Small intestine (tissue), 7 donors: ENCODE data around the gene PI4KA. TPM values are rescaled to one million over a fixed set of nuclear protein-coding genes. Genes with fewer than 3 reads are reported as not detected.
"Not testable (repeated sequence)": the region's sequence is repeated elsewhere in the genome, so short reads cannot be mapped to it uniquely, and the experiment has no call there.

ENCODE experiments used
- DNase-seq, 2 donors: peaks; one replicate each; pipeline versions ENCODE4 v3.0.0 to v3.0.0-alpha.2; 2013
- FAIRE-seq: peaks from 2 replicates; lab custom pipeline; 2012; peaks lifted over from hg19 to GRCh38; lab: Jason Lieb, UNC
- H3K27ac ChIP-seq, 3 donors: one replicate each; pipeline ENCODE4 v1.5.1; 2013; ENCODE audit warnings: low read length in 2 of 3, mild to moderate bottlenecking in 2 of 3, control low read depth in 1 of 3, inconsistent platforms in 1 of 3, low read depth in 1 of 3, moderate library complexity in 1 of 3
- H3K27me3 ChIP-seq, 3 donors: one replicate each; pipeline ENCODE4 v1.6.1; 2013; ENCODE audit warnings: low read length in 3 of 3, inconsistent platforms in 1 of 3; ENCODE audit not compliant: control insufficient read depth in 3 of 3, insufficient read depth in 3 of 3
- H3K36me3 ChIP-seq, 3 donors: one replicate each; pipeline ENCODE4 v1.6.1; 2013; ENCODE audit warnings: low read length in 3 of 3, inconsistent platforms in 1 of 3, low read depth in 1 of 3, mild to moderate bottlenecking in 1 of 3, moderate library complexity in 1 of 3; ENCODE audit not compliant: control insufficient read depth in 3 of 3, insufficient read depth in 2 of 3
- H3K4me1 ChIP-seq, 3 donors: one replicate each; pipeline ENCODE4 v1.6.1; 2013; ENCODE audit warnings: low read length in 2 of 3, inconsistent platforms in 1 of 3, low read depth in 1 of 3, mild to moderate bottlenecking in 1 of 3, moderate library complexity in 1 of 3; ENCODE audit not compliant: control insufficient read depth in 3 of 3, insufficient read depth in 2 of 3
- H3K4me3 ChIP-seq, 3 donors: one replicate each; pipeline ENCODE4 v1.5.1; 2013; ENCODE audit warnings: low read length in 3 of 3, control low read depth in 1 of 3, inconsistent platforms in 1 of 3, low read depth in 1 of 3, mild to moderate bottlenecking in 1 of 3, moderate library complexity in 1 of 3
- H3K9me3 ChIP-seq, 2 donors: one replicate each; pipeline ENCODE4 v1.6.1; 2013; ENCODE audit warnings: low read depth in 1 of 2, low read length in 1 of 2; ENCODE audit not compliant: control insufficient read depth in 2 of 2, insufficient read depth in 1 of 2
- WGBS, 3 donors: extraction: QIAGEN DNeasy Blood & Tissue Kit; methylation state at CpG; one replicate each; pipeline ENCODE4 v1.1.7; 2013; 5-methylcytosine and 5-hydroxymethylcytosine counted together
- polyA plus RNA-seq, 4 donors: library from polyadenylated mRNA; stranded (reverse) in 3 of 4; unstranded in 1 of 4; fragments of 200-250 nt in 3 of 4; fragments of 120-200 nt in 1 of 4; gene quantifications; one replicate each; pipeline versions ENCODE4 v1.2.1 to v1.2.3, GENCODE V29; 2013
- donor health status: healthy with polysubstance abuse.
- donor health status: control.
- donor health status: control.
- donor health status: Bipolar disorder and iron deficiency.
- donor health status: healthy.

Gene PI4KA
- polyA plus RNA-seq, 4 donors: 40.5 to 82.0 (median 45.8) TPM

DNA sequence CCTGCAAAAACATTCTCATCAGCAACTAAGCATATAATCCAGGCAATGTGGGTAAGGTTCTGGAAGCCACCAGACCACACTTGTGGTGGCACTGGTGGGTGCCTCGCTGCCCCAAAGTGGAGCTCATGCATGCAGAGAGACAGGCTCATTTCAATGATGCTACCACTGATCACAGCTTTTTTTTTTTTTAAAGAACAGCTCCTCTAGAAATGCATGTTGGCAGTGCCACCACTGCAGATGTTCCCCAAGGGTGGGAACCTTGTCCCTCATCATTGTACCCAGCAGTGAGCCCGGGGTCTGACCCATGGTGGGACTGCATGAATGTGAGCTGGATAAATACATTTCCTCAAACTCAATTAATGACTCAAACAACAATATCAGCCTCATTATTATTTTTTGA lies 115.8 kb downstream of the PI4KA start:
- Histone ChIP-seq H3K9me3 (peaks cover 0 to 2% of the 10 kb centered on the region in 2 donors), H3K4me3 (no peak overlapping the region), H3K27me3 (no peaks in the 10 kb centered on the region), H3K36me3 (peaks cover 5 to 64% (median 32%) of the 10 kb centered on the region in 3 donors), H3K4me1 (no peaks in the 10 kb centered on the region), H3K27ac (no peak overlapping the region)
- FAIRE-seq: no peak
- 41 to 63% (median 61%) methylated on average over 2 of the region's 2 CpGs for WGBS, 3 donors
- DNase-seq: no peak

DNA sequence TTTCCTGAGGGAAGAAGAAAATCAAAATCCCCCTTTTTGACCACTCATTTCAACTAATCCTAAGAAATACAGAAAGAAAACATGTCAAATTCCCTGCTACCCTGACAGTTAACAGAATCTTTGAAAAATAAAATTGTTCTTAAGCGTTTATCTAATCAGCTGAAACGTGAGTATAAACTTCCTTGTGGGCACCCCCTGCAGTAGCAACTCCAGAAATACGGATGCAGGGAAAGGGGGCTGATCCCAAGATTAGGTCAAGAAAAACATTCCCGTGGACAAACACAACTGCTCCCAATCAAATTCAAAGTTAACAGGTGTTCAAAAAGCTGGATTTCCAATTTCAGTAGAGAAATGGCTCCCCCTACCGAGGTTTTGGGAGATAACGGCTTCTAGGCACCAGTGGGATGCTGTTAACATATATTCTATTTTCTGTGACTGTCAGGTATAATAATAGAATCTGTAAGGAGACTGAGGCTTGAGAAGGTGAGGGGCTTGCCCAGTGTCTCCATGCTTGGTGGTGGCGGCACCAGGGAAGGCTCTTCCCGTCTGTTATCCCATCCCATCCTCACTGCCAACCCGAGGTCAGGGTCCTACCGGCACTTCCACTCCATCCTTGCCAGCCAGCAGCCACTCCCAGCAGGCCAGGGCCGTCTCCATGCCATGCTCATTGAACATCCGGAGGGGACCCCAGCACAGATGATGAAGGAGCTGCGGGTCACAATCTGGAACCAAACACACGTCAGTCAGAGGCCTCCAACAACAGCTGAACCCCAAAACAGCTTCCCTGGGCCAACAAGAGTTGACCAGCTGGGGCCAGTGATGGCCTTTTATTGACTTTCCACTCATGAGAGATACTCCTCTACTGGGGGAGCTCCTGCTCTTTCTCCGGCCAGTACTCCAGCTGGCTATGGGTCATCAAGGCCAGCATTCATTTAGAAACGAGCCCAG lies 116.7 kb downstream of the PI4KA start:
- peaks cover 5 to 58% (median 26%) of the 10 kb centered on the region in 3 donors for H3K36me3 ChIP-seq
- H3K9me3 ChIP-seq: peaks cover 0 to 2% of the 10 kb centered on the region in 2 donors
- no peaks in the 10 kb centered on the region for H3K27me3 ChIP-seq
- no peak overlapping the region for H3K27ac ChIP-seq
- no peaks in the 10 kb centered on the region for H3K4me1 ChIP-seq
- WGBS, 3 donors: 66 to 75% (median 72%) methylated on average over 16 of the region's 16 CpGs
- FAIRE-seq (no peak), DNase-seq (peak; percentile 41 to 58)
- no peak overlapping the region for H3K4me3 ChIP-seq

DNA sequence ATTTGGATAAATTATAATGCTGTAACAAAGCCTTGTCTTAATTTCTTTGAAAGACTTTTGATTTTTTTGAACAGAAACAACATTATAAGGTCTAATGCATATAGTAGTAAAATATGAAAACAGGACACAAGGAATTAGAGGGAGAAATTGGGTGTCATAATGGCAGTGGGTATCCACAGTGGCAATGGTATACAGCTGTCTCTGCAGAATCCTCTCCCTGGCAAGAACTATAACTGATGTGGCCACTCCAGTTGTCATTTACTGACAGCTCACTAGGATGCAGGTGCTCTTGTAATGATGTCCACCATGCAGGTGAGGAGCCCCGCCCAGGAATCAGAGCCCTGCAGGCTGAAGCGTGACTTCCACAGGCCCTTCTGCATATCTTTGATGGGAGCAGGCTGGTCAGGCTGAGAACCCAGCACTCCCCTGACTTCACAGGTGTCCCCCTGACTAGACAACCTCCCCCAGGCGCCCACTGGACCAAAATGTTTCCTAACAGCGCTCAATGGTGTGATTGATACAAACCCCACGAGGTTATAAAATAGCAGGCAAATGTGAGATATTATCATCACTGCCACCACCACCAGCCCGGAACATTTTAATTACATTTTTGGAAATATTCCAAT lies 117.5 kb downstream of the PI4KA start:
- FAIRE-seq (no peak), DNase-seq (no peak)
- H3K27me3 ChIP-seq: no peaks in the 10 kb centered on the region
- no peak overlapping the region for H3K4me3 ChIP-seq
- H3K36me3 ChIP-seq: peaks cover 3 to 57% (median 23%) of the 10 kb centered on the region in 3 donors
- H3K9me3 ChIP-seq: peaks cover 0 to 2% of the 10 kb centered on the region in 2 donors
- H3K27ac ChIP-seq: no peak overlapping the region
- WGBS, 3 donors: 79 to 91% (median 88%) methylated on average over 6 of the region's 6 CpGs
- no peaks in the 10 kb centered on the region for H3K4me1 ChIP-seq

DNA sequence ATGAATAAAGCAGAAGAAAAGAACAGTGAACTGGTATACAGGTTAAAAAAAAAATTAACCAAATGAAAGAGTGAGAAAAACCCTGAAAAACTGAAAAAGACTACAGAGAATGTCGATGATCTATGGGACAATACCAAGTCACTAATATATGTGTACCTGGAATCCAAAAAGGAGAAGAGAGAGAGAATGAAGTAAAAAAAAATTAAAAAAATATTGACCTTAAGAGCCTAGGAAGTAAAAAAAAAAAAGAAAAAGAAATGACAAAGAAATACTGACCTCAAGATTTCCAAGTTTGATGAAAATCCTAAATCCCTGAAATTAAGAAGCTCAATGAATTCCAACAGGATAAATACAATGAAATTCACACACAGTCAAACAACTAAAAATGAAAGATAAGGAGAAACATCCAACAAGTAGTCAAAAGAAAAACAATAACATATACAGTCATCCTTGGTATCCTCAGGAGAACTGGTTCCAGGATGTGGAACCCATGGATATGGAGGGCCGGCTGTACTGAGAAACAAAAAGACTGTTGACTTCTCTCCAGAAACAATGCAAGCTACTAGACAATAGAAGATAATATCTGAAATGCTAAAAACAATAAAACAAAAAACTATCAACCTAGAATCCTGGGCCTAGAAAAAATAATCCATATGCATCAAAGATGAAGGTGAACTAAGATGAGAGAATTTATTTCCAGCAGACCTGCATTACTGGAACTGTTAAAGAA lies 118.2 kb downstream of the PI4KA start:
- Histone ChIP-seq H3K9me3 (peaks cover 0 to 2% of the 10 kb centered on the region in 2 donors), H3K36me3 (peaks cover 3 to 54% (median 21%) of the 10 kb centered on the region in 3 donors), H3K27me3 (no peaks in the 10 kb centered on the region), H3K4me3 (no peak overlapping the region), H3K4me1 (no peaks in the 10 kb centered on the region), H3K27ac (no peak overlapping the region)
- no peak for DNase-seq
- FAIRE-seq: peak; percentile 5
- 94 to 96% (median 95%) methylated on average over 2 of the region's 2 CpGs for WGBS, 3 donors

DNA sequence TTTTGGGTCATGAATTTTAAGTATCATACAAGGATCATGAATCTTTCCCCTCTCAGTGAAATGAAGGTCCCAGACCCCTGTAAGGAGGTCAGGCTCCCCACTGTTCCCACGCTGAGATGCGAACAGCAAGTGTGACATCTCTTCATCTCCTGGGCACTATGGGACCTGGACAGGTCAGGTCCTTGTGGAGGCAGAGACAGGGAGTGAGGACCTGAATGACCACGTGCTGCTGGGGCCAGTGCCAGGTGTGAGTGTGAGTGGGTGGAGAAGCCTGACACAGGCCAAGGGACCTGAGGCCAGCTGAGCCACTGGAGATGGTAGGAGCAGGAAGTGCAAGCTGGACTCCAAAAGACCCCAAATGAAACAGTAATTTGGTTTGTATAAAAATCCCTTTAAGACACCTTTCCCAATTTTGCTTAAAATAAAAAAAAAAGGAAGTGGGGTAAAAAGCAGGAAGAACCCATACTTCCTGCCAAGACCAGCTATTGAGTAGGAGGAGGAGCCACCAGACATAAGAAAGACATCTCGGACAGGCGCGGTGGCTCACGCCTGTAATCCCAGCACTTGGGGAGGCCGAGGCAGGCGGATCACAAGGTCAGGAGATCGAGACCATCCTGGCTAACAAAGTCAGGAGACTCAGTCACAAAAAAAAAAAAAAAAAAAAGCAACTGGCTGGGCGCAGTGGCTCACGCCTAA lies 120.1 kb downstream of the PI4KA start:
- Histone ChIP-seq H3K27ac (no peak overlapping the region), H3K4me1 (no peaks in the 10 kb centered on the region), H3K27me3 (no peaks in the 10 kb centered on the region), H3K36me3 (peaks cover 0 to 42% (median 15%) of the 10 kb centered on the region in 3 donors), H3K4me3 (no peak overlapping the region), H3K9me3 (peaks cover 0 to 2% of the 10 kb centered on the region in 2 donors)
- WGBS, 3 donors: 89 to 97% (median 93%) methylated on average over 10 to 12 of the region's 12 CpGs
- DNase-seq (no peak), FAIRE-seq (no peak)

DNA sequence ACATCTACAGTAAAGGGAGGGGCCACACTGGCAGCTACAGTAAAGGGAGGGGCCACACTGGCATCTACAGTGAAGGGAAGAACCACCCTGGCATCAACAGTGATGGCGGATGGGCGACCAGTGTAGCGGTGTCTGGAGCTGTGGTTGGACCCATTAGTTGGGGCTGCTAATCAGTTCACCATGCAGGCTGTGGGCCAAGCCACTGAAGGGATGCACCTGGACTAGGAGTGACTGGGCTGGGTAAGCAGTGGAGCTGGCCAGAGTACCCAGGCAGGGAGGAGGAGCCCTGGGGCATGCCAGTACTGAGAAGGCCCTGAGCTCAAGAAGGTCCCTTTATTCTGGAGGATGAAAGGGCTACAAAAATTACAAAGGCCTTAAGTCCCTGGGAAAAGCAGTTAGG lies 121.7 kb downstream of the PI4KA start:
- not testable (repeated sequence) for H3K4me3 ChIP-seq, DNase-seq, H3K27me3 ChIP-seq, FAIRE-seq, H3K9me3 ChIP-seq, H3K4me1 ChIP-seq, H3K27ac ChIP-seq
- H3K36me3 ChIP-seq: peaks cover 0 to 30% (median 12%) of the 10 kb centered on the region in 3 donors
- WGBS, 3 donors: 97 to 100% (median 97%) methylated on average over 3 of the region's 3 CpGs

DNA sequence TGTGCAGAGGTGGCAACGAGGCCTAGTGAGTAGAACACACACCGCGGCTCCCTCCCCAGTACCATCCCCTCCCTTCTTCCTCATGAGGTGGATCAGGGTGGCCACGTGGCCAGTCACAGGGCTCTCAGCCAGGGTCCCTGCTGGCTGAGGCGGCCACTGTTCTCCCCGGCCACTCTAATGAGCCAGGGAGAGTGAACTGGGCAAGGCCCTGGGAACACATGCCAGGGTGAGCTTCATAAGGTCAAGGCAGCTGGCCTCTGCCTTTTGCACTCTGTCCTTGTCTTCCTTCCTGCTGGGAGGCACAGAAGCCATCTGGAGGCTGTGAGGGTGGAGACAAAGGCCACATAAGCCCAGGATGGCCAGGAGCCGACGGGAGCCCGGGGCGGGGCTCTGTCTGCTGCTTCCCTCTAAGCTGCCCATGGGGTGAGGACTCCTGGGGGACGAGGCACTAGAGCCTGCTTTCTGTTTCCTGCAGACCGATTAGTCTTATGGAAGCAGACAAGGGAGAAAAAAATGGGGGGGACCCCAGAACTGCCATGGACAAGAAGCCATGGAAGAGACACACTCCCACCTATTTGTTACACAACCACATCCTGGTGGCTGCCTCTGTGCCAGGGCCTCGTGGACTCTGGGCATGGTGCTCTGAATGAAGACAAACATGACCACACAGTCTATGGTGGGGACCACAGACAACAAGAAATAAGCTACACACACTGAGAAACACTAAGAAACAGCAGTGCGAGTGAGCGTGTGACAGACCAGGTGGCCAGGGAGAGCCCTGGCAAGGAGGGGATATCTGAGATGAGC lies 123.1 kb downstream of the PI4KA start:
- H3K27ac ChIP-seq, H3K27me3 ChIP-seq, H3K9me3 ChIP-seq, DNase-seq, H3K4me1 ChIP-seq, FAIRE-seq, H3K4me3 ChIP-seq: not testable (repeated sequence)
- WGBS, 3 donors: 58 to 70% (median 69%) methylated on average over 9 of the region's 15 CpGs
- H3K36me3 ChIP-seq: peaks cover 0 to 31% (median 7%) of the 10 kb centered on the region in 3 donors
